ENCODE data around the gene TUBB. TPM values are rescaled to one million over a fixed set of nuclear protein-coding genes. Genes with fewer than 3 reads are reported as not detected.

TUBB gene
- total and polyA plus RNA-seq, 4 donors = 115 to 533 (median 210) TPM

- DNase-seq (ENCODE audit: low spot score) = no peak
- TF ChIP-seq MAX (IDR thresholded peaks at IDR 0.05) (no peak), RAD21 (IDR thresholded peaks at IDR 0.05) (no peak), SP1 (IDR thresholded peaks at IDR 0.05) (no peak), HNF4A (conservative IDR thresholded peaks at IDR 0.05) (no peak), GABPA (IDR thresholded peaks at IDR 0.05 in 1 of 2, conservative IDR thresholded peaks at IDR 0.05 in 1 of 2) (no peak), FOXA2 (IDR thresholded peaks at IDR 0.05) (no peak), YY1 (IDR thresholded peaks at IDR 0.05) (no peak)
- H3K4me1 ChIP-seq (ENCODE audit: control insufficient read depth in 4 of 4, insufficient read depth in 4 of 4, low read length in 3 of 4) = peaks cover 2 to 21% (median 15%) of the 10 kb centered on the region in 4 donors
- WGBS = over 99% methylated on average over 4 of the region's 4 CpGs
- H3K27ac ChIP-seq (ENCODE audit: low read depth in 1 of 2, low read length in 2 of 2) = no peak overlapping the region
- H3K9me3 ChIP-seq (ENCODE audit: control insufficient read depth in 4 of 4, low read length in 3 of 4) = no peaks in the 10 kb centered on the region
- no peaks in the 10 kb centered on the region for H3K36me3 ChIP-seq (ENCODE audit: control insufficient read depth in 4 of 4, insufficient read depth in 3 of 4, low read depth in 1 of 4, low read length in 3 of 4)
- H3K27me3 ChIP-seq (ENCODE audit: control insufficient read depth in 4 of 4, insufficient read depth in 4 of 4, low read length in 3 of 4) = no peaks in the 10 kb centered on the region
- H3K4me3 ChIP-seq (ENCODE audit: low read depth in 1 of 3, low read length in 3 of 3) = no peak overlapping the region
- H3K9ac ChIP-seq (ENCODE audit: low read depth in 1 of 2, low read length in 2 of 2) = no peak overlapping the region
Observed at GRCh38 chr6:30768634-30769087, 48.5 kb downstream of the TUBB start.

- Histone ChIP-seq H3K27ac (ENCODE audit: low read depth in 1 of 2, low read length in 2 of 2) (peak overlapping the region in 1 of 2 donors; percentile 31), H3K36me3 (ENCODE audit: control insufficient read depth in 4 of 4, insufficient read depth in 3 of 4, low read depth in 1 of 4, low read length in 3 of 4) (no peaks in the 10 kb centered on the region), H3K9ac (ENCODE audit: low read depth in 1 of 2, low read length in 2 of 2) (no peak overlapping the region), H3K9me3 (ENCODE audit: control insufficient read depth in 4 of 4, low read length in 3 of 4) (no peaks in the 10 kb centered on the region), H3K27me3 (ENCODE audit: control insufficient read depth in 4 of 4, insufficient read depth in 4 of 4, low read length in 3 of 4) (no peaks in the 10 kb centered on the region), H3K4me3 (ENCODE audit: low read depth in 1 of 3, low read length in 3 of 3) (no peak overlapping the region), H3K4me1 (ENCODE audit: control insufficient read depth in 4 of 4, insufficient read depth in 4 of 4, low read length in 3 of 4) (peaks cover 0 to 15% (median 11%) of the 10 kb centered on the region in 4 donors)
- 64% methylated on average over 16 of the region's 16 CpGs for WGBS
- TF ChIP-seq JUND (IDR thresholded peaks at IDR 0.05) (peak in 1 of 2 donors; percentile 11), RXRA (IDR thresholded peaks at IDR 0.05) (no peak)
- DNase-seq (ENCODE audit: low spot score) = no peak
Observed at GRCh38 chr6:30769088-30769852, 49.1 kb downstream of the TUBB start.

- DNase-seq (ENCODE audit: low spot score) = no peak
- H3K36me3 ChIP-seq (ENCODE audit: control insufficient read depth in 4 of 4, insufficient read depth in 3 of 4, low read depth in 1 of 4, low read length in 3 of 4) = no peaks in the 10 kb centered on the region
- no peak overlapping the region for H3K9ac ChIP-seq (ENCODE audit: low read depth in 1 of 2, low read length in 2 of 2)
- H3K4me3 ChIP-seq (ENCODE audit: low read depth in 1 of 3, low read length in 3 of 3) = no peak overlapping the region
- TF ChIP-seq TAF1 (conservative IDR thresholded peaks at IDR 0.05) (no peak), ATF3 (IDR thresholded peaks at IDR 0.05) (no peak), CTCF (IDR thresholded peaks at IDR 0.05; ENCODE audit: low read depth, low read length, missing input control) (no peak), SP1 (IDR thresholded peaks at IDR 0.05) (no peak), FOXA1 (IDR thresholded peaks at IDR 0.05) (no peak), RAD21 (IDR thresholded peaks at IDR 0.05) (no peak), NR2F2 (IDR thresholded peaks at IDR 0.05) (no peak)
- H3K27me3 ChIP-seq (ENCODE audit: control insufficient read depth in 4 of 4, insufficient read depth in 4 of 4, low read length in 3 of 4) = no peaks in the 10 kb centered on the region
- WGBS = 82% methylated on average over 5 of the region's 5 CpGs
- H3K27ac ChIP-seq (ENCODE audit: low read depth in 1 of 2, low read length in 2 of 2) = no peak overlapping the region
- H3K9me3 ChIP-seq (ENCODE audit: control insufficient read depth in 4 of 4, low read length in 3 of 4) = no peaks in the 10 kb centered on the region
- peaks cover 0 to 14% (median 8%) of the 10 kb centered on the region in 4 donors for H3K4me1 ChIP-seq (ENCODE audit: control insufficient read depth in 4 of 4, insufficient read depth in 4 of 4, low read length in 3 of 4)
Observed at GRCh38 chr6:30769853-30770524, 49.8 kb downstream of the TUBB start.
